Measurements from ENCODE around the gene CYS1. TPM values are rescaled to one million over a fixed set of nuclear protein-coding genes. Genes with fewer than 3 reads are reported as not detected.

CYS1 gene
- total RNA-seq, 1 experiment from 2014 or later = 1.2 TPM

DNA sequence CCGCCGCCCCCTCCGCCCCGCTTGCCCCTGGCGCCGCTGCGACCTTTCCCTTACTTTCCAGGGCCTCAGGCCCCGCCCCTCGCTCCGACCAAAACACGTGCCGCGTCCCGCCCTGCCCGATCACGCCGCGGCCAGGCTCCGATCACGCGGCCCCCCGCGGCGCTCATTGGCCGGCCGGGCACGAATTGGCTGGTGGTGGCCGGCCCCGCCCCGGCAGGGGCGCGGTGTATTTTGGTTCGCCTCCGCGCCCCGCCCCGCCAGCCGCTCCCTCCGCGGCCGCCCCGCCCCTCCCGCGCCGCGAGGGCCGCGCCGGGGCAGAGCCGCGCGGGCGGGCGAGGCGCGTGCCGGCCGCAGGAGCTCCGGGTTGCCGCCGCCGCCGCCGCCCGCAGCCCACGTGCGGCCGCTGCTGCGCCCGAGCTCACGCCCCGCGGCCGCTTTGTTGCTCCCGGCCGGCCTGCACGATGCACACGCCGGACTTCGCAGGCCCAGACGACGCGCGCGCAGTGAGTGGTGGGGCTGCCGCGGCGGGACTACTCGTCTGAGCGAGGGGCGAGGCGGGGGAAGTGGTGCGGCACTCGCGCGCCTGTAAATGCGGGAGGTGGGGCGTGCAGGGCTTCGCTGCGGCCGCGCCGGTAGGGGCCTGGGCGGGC is 36.8 kb downstream of the CYS1 start, which contains the start of gene KLF11 (continued):
- TF ChIP-seq ZNF281 (CRISPR knock-in tag; IDR thresholded peaks at IDR 0.05) (peak; percentile 84), ETV6 (CRISPR knock-in tag; IDR thresholded peaks at IDR 0.05) (peak; percentile 98), GRHL2 (CRISPR knock-in tag; IDR thresholded peaks at IDR 0.05; ENCODE audit: insufficient replicate concordance, severe bottlenecking) (no peak), ZNF138 (CRISPR knock-in tag; conservative IDR thresholded peaks at IDR 0.05) (peak; percentile 95), E2F1 (CRISPR knock-in tag; IDR thresholded peaks at IDR 0.05) (peak; percentile 92), SMAD4 (CRISPR knock-in tag; IDR thresholded peaks at IDR 0.05) (no peak; the same call in 1 of the 2 replicates), ATF1 (CRISPR knock-in tag; IDR thresholded peaks at IDR 0.05) (no peak), ESRRA (CRISPR knock-in tag; IDR thresholded peaks at IDR 0.05; ENCODE audit: borderline replicate concordance) (peak; percentile 95), RELA (CRISPR knock-in tag; IDR thresholded peaks at IDR 0.05; ENCODE audit: borderline replicate concordance) (peak; percentile 93), EMX1 (CRISPR knock-in tag; IDR thresholded peaks at IDR 0.05) (no peak), ZNF263 (CRISPR knock-in tag; IDR thresholded peaks at IDR 0.05; ENCODE audit: low read depth) (0 out of 2 replicates have a peak, but pooled peaks have one; percentile 11), ZNF396 (CRISPR knock-in tag; IDR thresholded peaks at IDR 0.05; ENCODE audit: borderline replicate concordance) (no peak)

DNA sequence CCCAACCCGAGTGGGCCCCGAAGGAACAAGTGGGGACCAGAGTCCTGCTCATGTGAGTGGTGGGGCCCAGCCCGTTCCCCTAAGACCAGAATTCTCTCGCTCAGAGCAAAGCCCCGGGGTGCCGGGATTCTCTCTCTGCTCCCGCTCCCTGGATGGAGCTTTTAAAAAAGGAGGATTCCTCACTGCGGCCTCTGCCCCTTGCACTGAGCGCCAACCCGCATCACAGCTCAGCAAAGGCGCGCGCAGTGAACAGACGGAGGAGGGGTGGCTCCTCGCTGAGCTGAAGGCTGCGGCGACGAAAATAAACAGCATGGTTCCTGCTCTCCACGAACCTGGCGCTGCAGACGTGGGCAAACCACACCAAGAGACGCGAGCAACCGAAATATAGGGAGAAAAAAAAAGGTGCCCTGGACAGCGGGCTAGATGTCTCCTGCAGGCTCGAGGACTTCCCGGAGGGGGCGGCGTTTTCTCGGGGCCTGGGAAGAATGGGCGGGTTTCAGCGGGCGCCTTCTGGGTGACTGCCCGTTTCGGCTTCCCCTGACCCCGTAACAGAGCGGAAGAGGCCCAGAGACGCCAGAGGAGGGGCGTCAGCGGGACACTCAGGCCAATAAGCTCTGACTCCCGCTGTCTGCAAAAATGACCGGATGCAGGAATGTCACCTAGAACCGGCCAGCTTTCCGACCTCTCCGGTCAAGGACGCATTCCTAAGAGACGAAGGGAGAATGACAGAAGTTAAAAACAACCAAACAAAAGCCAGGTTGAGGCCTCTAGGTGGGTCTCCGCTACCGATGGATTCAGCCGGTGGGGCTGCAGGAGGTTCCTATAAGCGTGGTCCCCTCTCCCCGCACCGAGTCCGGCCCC is 37.7 kb downstream of the CYS1 start:
- peak; percentile 45 for ATAC-seq
- POLR2A ChIA-PET = interaction anchor here (1.0 to 1.7 kb wide), 4 partner anchors 14 to 199 kb away, joined by 4 to 5 read pairs (median 5); partner anchors contain the start of gene TAF1B

GRCh38 chr2:10041711-10042110 is 38.5 kb downstream of the CYS1 start:
- POLR2A ChIA-PET = interaction anchor here (1.0 to 1.7 kb wide), 3 partner anchors 13 to 199 kb away, joined by 4 to 5 read pairs (median 5); partner anchors contain the start of gene TAF1B
- CTCF ChIA-PET = interaction anchor here (1.0 to 2.2 kb wide), 4 partner anchors 14 to 58 kb away, joined by 3 to 16 read pairs (median 5); no protein-coding TSS in a partner anchor
- Mint-ChIP-seq H3K36me3 (peaks cover 4% of the 10 kb centered on the region), H3K27me3 (ENCODE audit: low read depth) (peaks cover 38% of the 10 kb centered on the region), H3K4me3 (peak overlapping the region; percentile 80), H3K4me1 (peaks cover 10% of the 10 kb centered on the region), H3K27ac (no peak overlapping the region), H3K9me3 (no peaks in the 10 kb centered on the region)
- DNase-seq (ENCODE audit: low spot score) (no peak), ATAC-seq (no peak)
- TF ChIP-seq, protein P1, sequence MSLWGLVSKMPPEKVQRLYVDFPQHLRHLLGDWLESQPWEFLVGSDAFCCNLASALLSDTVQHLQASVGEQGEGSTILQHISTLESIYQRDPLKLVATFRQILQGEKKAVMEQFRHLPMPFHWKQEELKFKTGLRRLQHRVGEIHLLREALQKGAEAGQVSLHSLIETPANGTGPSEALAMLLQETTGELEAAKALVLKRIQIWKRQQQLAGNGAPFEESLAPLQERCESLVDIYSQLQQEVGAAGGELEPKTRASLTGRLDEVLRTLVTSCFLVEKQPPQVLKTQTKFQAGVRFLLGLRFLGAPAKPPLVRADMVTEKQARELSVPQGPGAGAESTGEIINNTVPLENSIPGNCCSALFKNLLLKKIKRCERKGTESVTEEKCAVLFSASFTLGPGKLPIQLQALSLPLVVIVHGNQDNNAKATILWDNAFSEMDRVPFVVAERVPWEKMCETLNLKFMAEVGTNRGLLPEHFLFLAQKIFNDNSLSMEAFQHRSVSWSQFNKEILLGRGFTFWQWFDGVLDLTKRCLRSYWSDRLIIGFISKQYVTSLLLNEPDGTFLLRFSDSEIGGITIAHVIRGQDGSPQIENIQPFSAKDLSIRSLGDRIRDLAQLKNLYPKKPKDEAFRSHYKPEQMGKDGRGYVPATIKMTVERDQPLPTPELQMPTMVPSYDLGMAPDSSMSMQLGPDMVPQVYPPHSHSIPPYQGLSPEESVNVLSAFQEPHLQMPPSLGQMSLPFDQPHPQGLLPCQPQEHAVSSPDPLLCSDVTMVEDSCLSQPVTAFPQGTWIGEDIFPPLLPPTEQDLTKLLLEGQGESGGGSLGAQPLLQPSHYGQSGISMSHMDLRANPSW (CRISPR knock-in tag; conservative IDR thresholded peaks at IDR 0.05; ENCODE audit: low read depth) = no peak
- no peak for TF ChIP-seq TEAD1 (CRISPR knock-in tag; IDR thresholded peaks at IDR 0.05)
- TF ChIP-seq HMGXB4 (CRISPR knock-in tag; IDR thresholded peaks at IDR 0.05) = no peak

More for the DNA sequence above, 37.7 kb downstream of the CYS1 start:
- H3K27me3 Mint-ChIP-seq (ENCODE audit: low read depth) = peaks cover 38% of the 10 kb centered on the region
- peak overlapping the region; percentile 80 for H3K4me3 Mint-ChIP-seq
- CTCF ChIA-PET = interaction anchor here (1.0 to 2.2 kb wide), 6 partner anchors 15 to 98 kb away, joined by 3 to 16 read pairs (median 5); no protein-coding TSS in a partner anchor
- DNase-seq (ENCODE audit: low spot score) = peak; percentile 72
- H3K4me1 Mint-ChIP-seq = peaks cover 10% of the 10 kb centered on the region
- H3K36me3 Mint-ChIP-seq = peaks cover 10% of the 10 kb centered on the region
- no peaks in the 10 kb centered on the region for H3K9me3 Mint-ChIP-seq
- TF ChIP-seq FOXP1 (CRISPR knock-in tag; IDR thresholded peaks at IDR 0.05; ENCODE audit: borderline replicate concordance) (peak; percentile 43; the same call in 1 of the 2 replicates), MLX (CRISPR knock-in tag; IDR thresholded peaks at IDR 0.05) (no peak)
- peak overlapping the region; percentile 94 for H3K27ac Mint-ChIP-seq
